Measurements from ENCODE around the gene GLIS1.

DNA sequence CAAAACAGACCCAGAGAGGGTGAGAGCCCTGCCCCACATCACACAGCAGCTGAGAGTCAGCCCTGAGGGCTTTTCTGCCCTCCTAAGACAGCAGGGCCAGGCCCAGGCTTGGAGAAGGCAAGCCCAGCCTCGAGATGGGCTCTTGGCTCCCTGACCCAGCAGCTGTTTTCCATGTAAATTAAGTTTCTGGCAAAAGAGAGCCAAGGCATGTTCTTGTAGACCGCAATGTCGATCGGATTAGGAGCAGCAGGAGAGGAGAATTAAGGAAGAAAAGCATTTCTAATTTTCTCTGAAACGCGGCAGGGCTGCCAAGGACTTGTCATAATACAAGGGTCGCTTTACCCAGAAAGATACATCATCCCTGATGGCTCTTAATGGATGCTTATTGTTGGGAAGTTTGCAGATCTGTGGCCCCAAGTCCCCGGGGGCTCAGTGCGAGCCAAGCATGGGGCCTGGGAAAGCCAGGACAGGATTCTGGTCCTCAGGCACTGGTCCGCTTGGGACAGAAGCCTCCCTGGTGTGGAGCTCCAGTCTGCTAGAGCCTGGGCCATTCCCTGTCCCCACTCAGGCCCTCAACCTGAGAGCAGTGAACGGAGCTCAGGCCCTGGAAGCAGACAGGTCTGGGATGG, 216.9 kb downstream of the GLIS1 start:
- TF ChIP-seq, protein P1, sequence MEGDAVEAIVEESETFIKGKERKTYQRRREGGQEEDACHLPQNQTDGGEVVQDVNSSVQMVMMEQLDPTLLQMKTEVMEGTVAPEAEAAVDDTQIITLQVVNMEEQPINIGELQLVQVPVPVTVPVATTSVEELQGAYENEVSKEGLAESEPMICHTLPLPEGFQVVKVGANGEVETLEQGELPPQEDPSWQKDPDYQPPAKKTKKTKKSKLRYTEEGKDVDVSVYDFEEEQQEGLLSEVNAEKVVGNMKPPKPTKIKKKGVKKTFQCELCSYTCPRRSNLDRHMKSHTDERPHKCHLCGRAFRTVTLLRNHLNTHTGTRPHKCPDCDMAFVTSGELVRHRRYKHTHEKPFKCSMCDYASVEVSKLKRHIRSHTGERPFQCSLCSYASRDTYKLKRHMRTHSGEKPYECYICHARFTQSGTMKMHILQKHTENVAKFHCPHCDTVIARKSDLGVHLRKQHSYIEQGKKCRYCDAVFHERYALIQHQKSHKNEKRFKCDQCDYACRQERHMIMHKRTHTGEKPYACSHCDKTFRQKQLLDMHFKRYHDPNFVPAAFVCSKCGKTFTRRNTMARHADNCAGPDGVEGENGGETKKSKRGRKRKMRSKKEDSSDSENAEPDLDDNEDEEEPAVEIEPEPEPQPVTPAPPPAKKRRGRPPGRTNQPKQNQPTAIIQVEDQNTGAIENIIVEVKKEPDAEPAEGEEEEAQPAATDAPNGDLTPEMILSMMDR (conservative IDR thresholded peaks at IDR 0.05; ENCODE audit: low read depth, low read length): no peak
- TF ChIP-seq EZH2 (IDR thresholded peaks at IDR 0.05; ENCODE audit: borderline replicate concordance, low read depth, low read length, poor library complexity, severe bottlenecking): no peak

Data from A673 (cell line).